GM12865 (cell line): ENCODE results near the gene SMARCE1.

Experiments used
- DNase-seq: peaks from one replicate; pipeline ENCODE4 v3.0.0; 2010; ENCODE audit warnings: low read depth
- H3K4me3 ChIP-seq: 2 replicates; pipeline ENCODE4 v1.5.1; 2011; ENCODE audit warnings: mild to moderate bottlenecking, low read depth, low read length, control low read depth
- TF ChIP-seq, protein P1 (sequence below): IDR thresholded peaks from 2 replicates; pipeline ENCODE4 v1.5.1; 2011; ENCODE audit warnings: low read length, control low read depth, low read depth, inconsistent platforms; ENCODE audit not compliant: insufficient read depth; ENCODE audit errors: missing control alignments

Gene SMARCE1

DNA sequence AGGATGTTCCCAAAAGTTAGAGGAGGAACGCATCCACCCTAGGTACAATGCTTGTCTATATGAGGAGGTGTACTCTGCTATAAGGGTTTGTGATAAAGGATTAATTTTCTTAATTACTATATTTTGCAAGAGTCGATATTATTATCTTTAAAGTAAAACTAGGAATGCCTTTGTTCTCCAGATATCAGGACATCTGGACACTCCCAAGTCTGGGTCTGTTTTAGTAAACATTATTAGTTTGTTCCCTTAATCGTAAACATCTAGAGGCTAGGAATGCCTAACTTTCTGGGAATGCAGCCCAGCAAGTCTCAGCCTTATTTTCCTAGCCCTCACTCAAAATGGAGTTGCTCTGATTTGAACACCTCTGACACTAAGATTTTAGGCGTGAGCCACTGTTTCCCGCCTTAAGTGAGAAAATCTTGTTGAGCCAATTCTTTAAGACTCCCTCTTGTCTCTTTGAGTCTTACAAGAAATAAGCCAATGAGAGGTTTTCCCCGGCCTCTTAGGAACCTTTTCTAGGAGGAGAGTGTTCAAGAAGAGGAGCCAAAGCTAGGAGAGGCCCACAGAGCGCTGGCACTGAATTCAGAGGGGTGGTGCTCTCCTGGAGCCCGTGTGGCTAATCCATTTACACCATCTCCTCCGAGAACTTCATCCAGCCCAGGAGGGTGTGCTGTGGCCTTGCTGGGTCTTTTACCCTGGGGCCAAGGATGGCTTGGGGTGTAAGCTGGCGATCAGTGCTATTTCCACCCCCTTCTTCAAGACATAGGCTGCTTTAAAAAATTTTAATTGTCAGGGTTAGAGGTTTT, 40.9 kb downstream of the SMARCE1 start:
- TF ChIP-seq, protein P1, sequence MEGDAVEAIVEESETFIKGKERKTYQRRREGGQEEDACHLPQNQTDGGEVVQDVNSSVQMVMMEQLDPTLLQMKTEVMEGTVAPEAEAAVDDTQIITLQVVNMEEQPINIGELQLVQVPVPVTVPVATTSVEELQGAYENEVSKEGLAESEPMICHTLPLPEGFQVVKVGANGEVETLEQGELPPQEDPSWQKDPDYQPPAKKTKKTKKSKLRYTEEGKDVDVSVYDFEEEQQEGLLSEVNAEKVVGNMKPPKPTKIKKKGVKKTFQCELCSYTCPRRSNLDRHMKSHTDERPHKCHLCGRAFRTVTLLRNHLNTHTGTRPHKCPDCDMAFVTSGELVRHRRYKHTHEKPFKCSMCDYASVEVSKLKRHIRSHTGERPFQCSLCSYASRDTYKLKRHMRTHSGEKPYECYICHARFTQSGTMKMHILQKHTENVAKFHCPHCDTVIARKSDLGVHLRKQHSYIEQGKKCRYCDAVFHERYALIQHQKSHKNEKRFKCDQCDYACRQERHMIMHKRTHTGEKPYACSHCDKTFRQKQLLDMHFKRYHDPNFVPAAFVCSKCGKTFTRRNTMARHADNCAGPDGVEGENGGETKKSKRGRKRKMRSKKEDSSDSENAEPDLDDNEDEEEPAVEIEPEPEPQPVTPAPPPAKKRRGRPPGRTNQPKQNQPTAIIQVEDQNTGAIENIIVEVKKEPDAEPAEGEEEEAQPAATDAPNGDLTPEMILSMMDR = no peak
- H3K4me3 ChIP-seq = no peak overlapping the region
- DNase-seq = no peak

DNA sequence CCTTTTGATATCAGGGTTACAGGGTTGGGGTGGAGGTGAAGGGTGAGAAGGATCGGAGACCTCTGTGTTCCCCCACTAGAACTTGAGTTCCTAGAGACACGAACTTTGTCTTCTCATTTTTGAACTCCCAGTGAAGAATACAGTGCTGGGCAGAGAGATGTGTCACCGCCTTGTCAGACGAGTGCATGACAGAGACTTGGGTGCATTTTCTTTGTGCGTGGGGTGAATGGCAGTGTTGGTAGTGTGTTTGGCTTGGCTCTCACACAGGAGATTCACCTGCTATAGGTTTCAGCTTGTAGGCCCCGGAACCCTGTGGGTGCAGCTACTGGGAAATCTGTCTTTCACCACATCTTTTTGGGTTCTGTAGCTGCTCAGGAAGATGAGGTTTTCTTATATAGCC, 42.3 kb downstream of the SMARCE1 start:
- TF ChIP-seq, protein P1 = no peak
- no peak overlapping the region for H3K4me3 ChIP-seq
- DNase-seq = no peak

DNA sequence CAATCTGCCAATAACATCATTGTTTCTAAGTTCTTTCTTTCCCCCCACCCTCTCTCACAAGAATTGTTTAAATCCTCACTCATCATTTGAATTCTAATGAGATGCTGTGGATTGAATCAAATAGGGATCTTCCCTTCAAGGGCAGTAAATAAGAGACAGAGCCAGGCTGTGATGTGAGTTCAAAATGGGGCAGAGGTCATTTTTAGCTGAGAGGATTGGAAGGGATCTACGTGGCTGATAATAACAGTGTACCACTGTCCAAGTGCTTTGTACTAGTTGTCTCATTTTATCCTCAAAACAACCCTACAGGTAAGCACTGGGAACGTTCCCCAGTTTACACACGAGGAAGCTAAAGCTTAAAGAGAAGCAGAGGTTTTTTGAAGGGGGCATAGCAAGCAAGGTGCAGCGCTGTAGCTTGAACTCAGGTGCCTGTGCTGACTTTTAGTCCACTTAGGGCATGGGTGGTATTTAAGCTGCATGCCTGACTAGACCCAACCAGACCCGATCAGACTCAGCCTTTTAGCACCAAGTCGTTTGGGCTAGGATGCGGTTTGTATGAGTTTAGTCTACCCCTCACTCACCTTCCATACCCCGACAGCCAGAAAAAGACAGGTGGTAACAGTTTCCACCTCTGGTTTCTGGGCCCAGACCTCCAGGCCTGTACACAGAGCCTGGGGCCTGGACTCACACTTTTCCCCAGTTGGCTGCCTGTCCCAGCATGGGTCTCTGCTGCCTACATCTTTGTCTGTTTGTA, 43.1 kb downstream of the SMARCE1 start:
- no peak for DNase-seq
- TF ChIP-seq, protein P1 = no peak
- H3K4me3 ChIP-seq = no peak overlapping the region

DNA sequence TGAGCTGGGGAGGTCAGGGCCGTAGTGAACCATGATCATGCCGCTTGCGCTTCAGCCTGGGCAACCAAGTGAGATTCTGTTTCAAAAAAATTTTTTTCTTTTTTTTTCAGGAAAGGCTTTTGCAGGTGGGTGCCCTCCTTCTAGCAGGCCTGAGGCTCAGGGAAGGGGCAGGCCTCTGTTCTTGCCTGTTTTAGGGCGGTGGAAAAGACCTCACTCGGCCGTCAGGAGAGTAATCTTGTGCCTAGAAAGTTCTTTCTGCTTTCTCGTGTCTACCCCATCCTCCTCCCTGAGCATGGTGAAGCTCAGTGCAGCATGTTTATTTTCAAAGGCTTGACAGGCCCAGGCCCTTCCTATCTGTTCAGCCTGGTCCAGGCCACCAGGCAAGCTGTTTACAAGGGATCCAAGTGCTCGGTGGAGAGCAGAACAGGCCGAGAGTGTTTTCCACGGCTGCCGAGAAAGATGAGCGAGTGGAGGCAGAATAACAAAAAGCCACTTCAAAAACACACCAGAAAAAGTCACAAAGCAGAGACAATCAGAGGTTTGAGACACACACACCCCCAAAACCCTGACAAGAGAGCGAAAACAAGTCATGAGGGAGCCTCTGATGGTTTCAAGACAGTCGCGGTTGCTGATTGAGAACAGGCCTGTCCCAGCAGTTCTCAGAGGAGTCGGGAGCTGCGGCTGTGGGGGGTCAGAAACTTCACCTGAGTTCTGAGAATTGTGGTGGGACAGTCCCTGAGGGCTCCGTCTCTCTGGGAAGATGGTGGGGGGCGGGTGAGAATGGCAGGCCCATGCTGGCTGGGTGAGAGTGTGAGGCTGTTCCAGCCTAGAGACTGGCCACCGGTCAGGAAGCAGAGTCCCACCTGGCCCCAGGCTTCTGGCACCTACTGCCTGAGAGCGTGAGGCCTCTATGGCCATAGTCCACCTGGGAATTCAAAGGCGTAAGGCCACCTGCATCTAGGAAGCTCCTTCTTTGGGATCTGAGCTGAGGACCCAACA, 44.9 kb downstream of the SMARCE1 start:
- TF ChIP-seq, protein P1 = no peak
- peak; percentile 95 for DNase-seq
- H3K4me3 ChIP-seq = no peak overlapping the region

DNA sequence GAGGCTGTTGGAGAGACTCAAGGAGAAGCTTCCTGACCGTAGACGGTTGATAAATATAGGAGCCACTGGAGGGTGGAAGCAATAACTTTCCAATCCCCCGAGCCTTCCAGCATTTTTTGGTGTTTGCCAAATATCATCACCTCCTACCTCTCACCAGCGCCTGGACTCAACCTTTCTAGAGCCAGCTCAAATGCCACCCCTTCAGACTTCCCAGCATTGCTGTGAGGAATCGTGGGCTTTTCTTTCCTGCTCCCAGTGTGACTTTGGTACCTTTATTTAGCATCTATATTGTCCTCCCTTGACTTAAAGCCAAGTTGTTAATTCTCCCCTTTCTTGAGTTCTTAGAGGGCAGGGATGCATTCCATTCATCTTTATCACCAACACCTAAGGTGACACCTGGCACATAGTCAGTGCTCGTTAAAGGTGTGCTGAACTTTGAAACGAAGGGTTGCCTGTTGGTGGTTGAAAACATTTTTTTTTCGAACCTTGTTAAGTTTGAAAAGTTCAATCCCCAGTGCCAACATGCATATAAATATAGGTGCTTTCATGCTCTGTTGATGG, 47.1 kb downstream of the SMARCE1 start:
- TF ChIP-seq, protein P1 = no peak
- H3K4me3 ChIP-seq = no peak overlapping the region
- DNase-seq = no peak

DNA sequence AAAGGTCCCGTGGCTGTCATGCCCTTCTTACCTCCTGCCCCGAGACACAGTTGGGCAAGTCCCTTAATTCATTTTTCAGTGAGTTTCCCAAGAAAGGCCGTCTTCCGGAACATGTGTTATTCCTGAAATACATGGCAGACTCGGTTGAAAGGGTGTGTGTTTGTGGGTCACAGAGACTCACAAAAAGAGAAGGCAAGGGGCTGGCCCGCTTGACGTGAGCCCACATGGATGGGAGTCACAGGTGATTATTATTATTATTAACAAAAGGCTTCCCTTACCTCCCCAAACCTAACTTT, 48.2 kb downstream of the SMARCE1 start:
- DNase-seq = no peak
- H3K4me3 ChIP-seq = no peak overlapping the region
- TF ChIP-seq, protein P1 = no peak
